Cardiac muscle cell (in vitro differentiated cells and primary cell): ENCODE results near the gene SLC25A34. TPM values are rescaled to one million over a fixed set of nuclear protein-coding genes. Genes with fewer than 3 reads are reported as not detected.

Source experiments
- DNase-seq, 2 donors: peaks; one replicate each; pipeline versions ENCODE4 v3.0.0 to v3.0.0-alpha.2; 2010 to 2017; ENCODE audit warnings: low read depth in 1 of 2, low spot score in 1 of 2
- H3K27ac ChIP-seq: fragments of 200-600 bp; sonication (generic); 2 replicates; pipeline ENCODE4 v1.5.1; 2016
- H3K27me3 ChIP-seq: fragments of 200-600 bp; sonication (generic); 2 replicates; pipeline ENCODE4 v1.6.0; 2016; ENCODE audit warnings: control low read depth
- H3K36me3 ChIP-seq: fragments of 200-600 bp; sonication (generic); 2 replicates; pipeline ENCODE4 v1.5.1; 2016; ENCODE audit warnings: control low read depth
- H3K4me1 ChIP-seq: fragments of 200-600 bp; sonication (generic); 2 replicates; pipeline ENCODE4 v1.8.1; 2017; ENCODE audit warnings: low read depth, mild to moderate bottlenecking, mixed run types
- H3K4me3 ChIP-seq: fragments of 200-600 bp; sonication (generic); 2 replicates; pipeline ENCODE4 v1.5.1; 2016; ENCODE audit warnings: mild to moderate bottlenecking
- H3K9me3 ChIP-seq: fragments of 200-600 bp; sonication (generic); 2 replicates; pipeline ENCODE4 v1.5.1; 2017; ENCODE audit warnings: low read depth, mild to moderate bottlenecking, control low read depth
- CTCF ChIP-seq: IDR thresholded peaks from 2 replicates; pipeline ENCODE4 v1.5.1; 2012; ENCODE audit warnings: low read depth, mild to moderate bottlenecking, low read length
- polyA plus RNA-seq: library from polyadenylated mRNA; unstranded; fragments of >200 nt; fragmentation: Nextera tagmentation; extraction: Ambion mirVana; gene quantifications from 2 replicates; pipeline ENCODE4 v1.2.1, GENCODE V29; 2016
- total RNA-seq: library from RNA; depleted of rRNA; stranded (reverse); fragments of >200 nt; gene quantifications from 2 replicates; pipeline ENCODE4 v1.2.3, GENCODE V29; 2016

Gene SLC25A34
- total and polyA plus RNA-seq, 2 experiments from 2014 or later: 1.8 to 6.9 TPM

- peak in 1 of 2 donors; percentile 75 for DNase-seq
- no peak for TF ChIP-seq CTCF
- Histone ChIP-seq H3K27me3 (no peaks in the 10 kb centered on the region), H3K36me3 (no peaks in the 10 kb centered on the region), H3K4me1 (peaks cover 12% of the 10 kb centered on the region), H3K9me3 (no peaks in the 10 kb centered on the region), H3K4me3 (no peak overlapping the region), H3K27ac (peak overlapping the region; percentile 78)
Observed at GRCh38 chr1:15747378-15747777, 11.3 kb downstream of the SLC25A34 start.

GRCh38 chr1:15748264-15748663 is 12.2 kb downstream of the SLC25A34 start:
- H3K36me3 ChIP-seq: no peaks in the 10 kb centered on the region
- peaks cover 12% of the 10 kb centered on the region for H3K4me1 ChIP-seq
- peak overlapping the region; percentile 78 for H3K27ac ChIP-seq
- TF ChIP-seq CTCF: no peak
- H3K4me3 ChIP-seq: no peak overlapping the region
- H3K9me3 ChIP-seq: no peaks in the 10 kb centered on the region
- DNase-seq: no peak
- H3K27me3 ChIP-seq: no peaks in the 10 kb centered on the region

- Histone ChIP-seq H3K4me1 (peaks cover 12% of the 10 kb centered on the region), H3K36me3 (no peaks in the 10 kb centered on the region), H3K27ac (no peak overlapping the region), H3K27me3 (no peaks in the 10 kb centered on the region), H3K9me3 (no peaks in the 10 kb centered on the region), H3K4me3 (no peak overlapping the region)
- TF ChIP-seq CTCF: no peak
- DNase-seq: no peak
Observed at GRCh38 chr1:15748690-15749398, 12.8 kb downstream of the SLC25A34 start.

GRCh38 chr1:15749399-15750291 is 13.6 kb downstream of the SLC25A34 start:
- peaks cover 12% of the 10 kb centered on the region for H3K4me1 ChIP-seq
- no peak for TF ChIP-seq CTCF
- no peaks in the 10 kb centered on the region for H3K27me3 ChIP-seq
- H3K9me3 ChIP-seq: no peaks in the 10 kb centered on the region
- DNase-seq: peak in 1 of 2 donors; percentile 63
- H3K4me3 ChIP-seq: no peak overlapping the region
- H3K27ac ChIP-seq: no peak overlapping the region
- H3K36me3 ChIP-seq: no peaks in the 10 kb centered on the region

- DNase-seq: no peak
- no peak for TF ChIP-seq CTCF
- Histone ChIP-seq H3K4me1 (peaks cover 12% of the 10 kb centered on the region), H3K36me3 (no peaks in the 10 kb centered on the region), H3K4me3 (no peak overlapping the region), H3K27me3 (no peaks in the 10 kb centered on the region), H3K27ac (no peak overlapping the region), H3K9me3 (no peaks in the 10 kb centered on the region)
Observed at GRCh38 chr1:15750924-15751323, 14.9 kb downstream of the SLC25A34 start.
